ENCODE measurements around the gene COA5. TPM values are rescaled to one million over a fixed set of nuclear protein-coding genes. Genes with fewer than 3 reads are reported as not detected.

COA5 gene
- total and polyA plus RNA-seq, 7 donors, result 22.5 to 58.5 (median 33.2) TPM

GRCh38 chr2:98561018-98561417 is 47.3 kb downstream of the COA5 start:
- Histone ChIP-seq H3K27me3 (ENCODE audit: insufficient read depth in 3 of 3, low read length in 2 of 3) (no peaks in the 10 kb centered on the region), H3K4me3 (no peak overlapping the region), H3K36me3 (ENCODE audit: insufficient read depth in 1 of 2, low read depth in 1 of 2) (peaks cover 0 to 64% of the 10 kb centered on the region in 2 donors), H3K9me3 (no peaks in the 10 kb centered on the region), H3K4me1 (peaks cover 8% of the 10 kb centered on the region), H3K27ac (no peak overlapping the region)
- DNase-seq, result no peak
- no peak for TF ChIP-seq CTCF (IDR thresholded peaks at IDR 0.05)
- ATAC-seq, result no peak
- intact Hi-C loops (cut with DNase I), result no loop called here
- 93 to 96% (median 95%) methylated on average over 9 of the region's 9 CpGs for WGBS, 3 donors

GRCh38 chr2:98560256-98560771 is 48.0 kb downstream of the COA5 start:
- DNase-seq (no peak), ATAC-seq (peak; percentile 84 to 90 (median 87))
- Histone ChIP-seq H3K9me3 (no peaks in the 10 kb centered on the region), H3K27me3 (ENCODE audit: insufficient read depth in 3 of 3, low read length in 2 of 3) (no peaks in the 10 kb centered on the region), H3K4me1 (peaks cover 8% of the 10 kb centered on the region), H3K36me3 (ENCODE audit: insufficient read depth in 1 of 2, low read depth in 1 of 2) (peaks cover 0 to 63% of the 10 kb centered on the region in 2 donors), H3K27ac (peak overlapping the region; percentile 60), H3K4me3 (no peak overlapping the region)
- 91 to 94% (median 94%) methylated on average over 9 of the region's 9 CpGs for WGBS, 3 donors
- no peak for TF ChIP-seq CTCF (IDR thresholded peaks at IDR 0.05)
- intact Hi-C loops (cut with DNase I), result no loop called here

GRCh38 chr2:98559581-98559980 is 48.7 kb downstream of the COA5 start:
- no peak for ATAC-seq
- Histone ChIP-seq H3K27ac (no peak overlapping the region), H3K36me3 (ENCODE audit: insufficient read depth in 1 of 2, low read depth in 1 of 2) (peaks cover 0 to 63% of the 10 kb centered on the region in 2 donors), H3K4me1 (peaks cover 8% of the 10 kb centered on the region), H3K4me3 (no peak overlapping the region), H3K27me3 (ENCODE audit: insufficient read depth in 3 of 3, low read length in 2 of 3) (no peaks in the 10 kb centered on the region), H3K9me3 (no peaks in the 10 kb centered on the region)
- no peak for TF ChIP-seq CTCF (IDR thresholded peaks at IDR 0.05)
- 94 to 95% (median 94%) methylated on average over 3 of the region's 3 CpGs for WGBS, 3 donors
- intact Hi-C loops (cut with DNase I), result no loop called here
- no peak for DNase-seq

- H3K36me3 ChIP-seq (ENCODE audit: insufficient read depth in 1 of 2, low read depth in 1 of 2), result peaks cover 0 to 63% of the 10 kb centered on the region in 2 donors
Observed at GRCh38 chr2:98558852-98559530, 49.3 kb downstream of the COA5 start.

More at GRCh38 chr2:98558852-98559530, 49.3 kb downstream of the COA5 start:
- Histone ChIP-seq H3K4me1 (peaks cover 8% of the 10 kb centered on the region), H3K9me3 (no peaks in the 10 kb centered on the region), H3K27ac (no peak overlapping the region), H3K27me3 (ENCODE audit: insufficient read depth in 3 of 3, low read length in 2 of 3) (no peaks in the 10 kb centered on the region), H3K4me3 (no peak overlapping the region)
- 90 to 91% (median 90%) methylated on average over 16 of the region's 16 CpGs for WGBS, 3 donors
- ATAC-seq (no peak), DNase-seq (no peak)
- TF ChIP-seq CTCF (IDR thresholded peaks at IDR 0.05), result no peak
- intact Hi-C loops (cut with DNase I), result no loop called here

Measured in psoas muscle (tissue), 8 donors.